Measurements from ENCODE around the gene ZFP2.

DNA sequence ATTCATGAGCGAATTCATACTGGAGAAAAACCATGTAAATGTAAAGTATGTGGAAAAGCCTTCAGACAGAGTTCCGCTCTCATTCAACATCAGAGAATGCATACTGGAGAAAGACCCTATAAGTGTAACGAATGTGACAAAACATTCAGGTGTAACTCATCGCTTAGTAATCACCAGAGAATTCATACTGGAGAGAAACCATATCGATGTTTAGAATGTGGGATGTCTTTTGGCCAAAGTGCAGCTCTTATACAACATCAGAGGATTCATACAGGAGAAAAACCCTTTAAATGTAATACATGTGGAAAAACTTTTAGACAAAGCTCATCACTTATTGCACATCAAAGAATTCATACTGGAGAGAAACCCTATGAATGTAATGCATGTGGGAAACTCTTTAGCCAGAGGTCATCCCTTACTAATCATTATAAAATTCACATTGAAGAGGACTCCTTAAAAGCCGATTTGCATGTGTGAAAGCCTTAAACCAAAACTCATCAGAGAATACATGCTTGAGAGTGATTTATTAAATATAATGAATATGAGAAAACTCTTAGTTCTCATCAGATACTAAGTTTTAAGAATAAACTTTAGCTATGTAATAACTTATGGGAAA is 11.8 kb upstream of the ZFP2 start:
- TF ChIP-seq, protein P1, sequence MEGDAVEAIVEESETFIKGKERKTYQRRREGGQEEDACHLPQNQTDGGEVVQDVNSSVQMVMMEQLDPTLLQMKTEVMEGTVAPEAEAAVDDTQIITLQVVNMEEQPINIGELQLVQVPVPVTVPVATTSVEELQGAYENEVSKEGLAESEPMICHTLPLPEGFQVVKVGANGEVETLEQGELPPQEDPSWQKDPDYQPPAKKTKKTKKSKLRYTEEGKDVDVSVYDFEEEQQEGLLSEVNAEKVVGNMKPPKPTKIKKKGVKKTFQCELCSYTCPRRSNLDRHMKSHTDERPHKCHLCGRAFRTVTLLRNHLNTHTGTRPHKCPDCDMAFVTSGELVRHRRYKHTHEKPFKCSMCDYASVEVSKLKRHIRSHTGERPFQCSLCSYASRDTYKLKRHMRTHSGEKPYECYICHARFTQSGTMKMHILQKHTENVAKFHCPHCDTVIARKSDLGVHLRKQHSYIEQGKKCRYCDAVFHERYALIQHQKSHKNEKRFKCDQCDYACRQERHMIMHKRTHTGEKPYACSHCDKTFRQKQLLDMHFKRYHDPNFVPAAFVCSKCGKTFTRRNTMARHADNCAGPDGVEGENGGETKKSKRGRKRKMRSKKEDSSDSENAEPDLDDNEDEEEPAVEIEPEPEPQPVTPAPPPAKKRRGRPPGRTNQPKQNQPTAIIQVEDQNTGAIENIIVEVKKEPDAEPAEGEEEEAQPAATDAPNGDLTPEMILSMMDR (IDR thresholded peaks at IDR 0.05): no peak
- TF ChIP-seq POLR2A (IDR thresholded peaks at IDR 0.05): no peak
